Islet of Langerhans (tissue), 1 donor: ENCODE measurements around the gene WAC.

Experiments used
- FAIRE-seq: peaks from one replicate; lab custom pipeline; 2011; peaks lifted over from hg19 to GRCh38; lab: Jason Lieb, UNC

Gene WAC

GRCh38 chr10:28533186-28533564 lies 257 bp downstream of the WAC start:
- FAIRE-seq = no peak

- FAIRE-seq = no peak
Observed at GRCh38 chr10:28533571-28534304, 820 bp downstream of the WAC start.

GRCh38 chr10:28535846-28536245 lies 2.9 kb downstream of the WAC start:
- no peak for FAIRE-seq

GRCh38 chr10:28538595-28538994 lies 5.7 kb downstream of the WAC start:
- FAIRE-seq = no peak

GRCh38 chr10:28540145-28540544 lies 7.2 kb downstream of the WAC start:
- FAIRE-seq = no peak

GRCh38 chr10:28541717-28542365 lies 8.9 kb downstream of the WAC start:
- no peak for FAIRE-seq

- FAIRE-seq = no peak
Observed at GRCh38 chr10:28542728-28543127, 9.8 kb downstream of the WAC start.

GRCh38 chr10:28544058-28544457 lies 11.1 kb downstream of the WAC start:
- no peak for FAIRE-seq

GRCh38 chr10:28545967-28546644 lies 13.2 kb downstream of the WAC start:
- no peak for FAIRE-seq

- FAIRE-seq = no peak
Observed at GRCh38 chr10:28548781-28549498, 16.0 kb downstream of the WAC start.

GRCh38 chr10:28551086-28551485 lies 18.2 kb downstream of the WAC start:
- no peak for FAIRE-seq

- FAIRE-seq = peak; percentile 76
Observed at GRCh38 chr10:28552775-28553174, 19.9 kb downstream of the WAC start.

- FAIRE-seq = no peak
Observed at GRCh38 chr10:28554009-28554408, 21.1 kb downstream of the WAC start.

- no peak for FAIRE-seq
Observed at GRCh38 chr10:28554952-28555351, 22.0 kb downstream of the WAC start.

GRCh38 chr10:28555358-28555757 lies 22.4 kb downstream of the WAC start:
- FAIRE-seq = no peak

- FAIRE-seq = peak; percentile 94
Observed at GRCh38 chr10:28556142-28556541, 23.2 kb downstream of the WAC start.

GRCh38 chr10:28558186-28558585 lies 25.3 kb downstream of the WAC start:
- FAIRE-seq = no peak

GRCh38 chr10:28558923-28559508 lies 26.1 kb downstream of the WAC start:
- peak; percentile 13 for FAIRE-seq

GRCh38 chr10:28559618-28560017 lies 26.7 kb downstream of the WAC start:
- no peak for FAIRE-seq

- FAIRE-seq = no peak
Observed at GRCh38 chr10:28560617-28561016, 27.7 kb downstream of the WAC start.

- FAIRE-seq = no peak
Observed at GRCh38 chr10:28561531-28561930, 28.6 kb downstream of the WAC start.

- FAIRE-seq = no peak
Observed at GRCh38 chr10:28564905-28565304, 32.0 kb downstream of the WAC start.
